ENCODE data around the gene ADGRG1. TPM values are rescaled to one million over a fixed set of nuclear protein-coding genes. Genes with fewer than 3 reads are reported as not detected.
A peak's percentile ranks its signal among the peaks of the same experiment; 100 is the strongest.

Gene ADGRG1
- total and polyA plus RNA-seq, 4 donors: 1.2 to 68.4 (median 17.6) TPM

GRCh38 chr16:57621521-57622271 is 6.7 kb upstream of the ADGRG1 start:
- intact Hi-C loops (cut with DNase I): no loop called here
- Histone ChIP-seq H3K27ac (ENCODE audit: low read depth in 1 of 2, low read length in 2 of 2) (no peak overlapping the region), H3K4me1 (ENCODE audit: control insufficient read depth in 1 of 2, insufficient read depth in 2 of 2, low read length in 2 of 2) (no peaks in the 10 kb centered on the region), H3K27me3 (ENCODE audit: control insufficient read depth in 1 of 2, insufficient read depth in 2 of 2, low read length in 1 of 2) (no peaks in the 10 kb centered on the region), H3K36me3 (ENCODE audit: control insufficient read depth in 1 of 2, insufficient read depth in 2 of 2, low read length in 1 of 2) (no peaks in the 10 kb centered on the region), H3K4me3 (ENCODE audit: low read length in 2 of 2) (no peak overlapping the region), H3K9me3 (ENCODE audit: control insufficient read depth, low read length) (no peaks in the 10 kb centered on the region)
- WGBS, 2 donors: 83 to 86% methylated on average over 10 of the region's 10 CpGs
- DNase-seq: peak; percentile 9 to 73
- no peak for ATAC-seq (ENCODE audit: low FRiP score)

GRCh38 chr16:57622361-57623250 is 5.8 kb upstream of the ADGRG1 start:
- Histone ChIP-seq H3K27ac (ENCODE audit: low read depth in 1 of 2, low read length in 2 of 2) (no peak overlapping the region), H3K4me3 (ENCODE audit: low read length in 2 of 2) (no peak overlapping the region), H3K27me3 (ENCODE audit: control insufficient read depth in 1 of 2, insufficient read depth in 2 of 2, low read length in 1 of 2) (no peaks in the 10 kb centered on the region), H3K36me3 (ENCODE audit: control insufficient read depth in 1 of 2, insufficient read depth in 2 of 2, low read length in 1 of 2) (no peaks in the 10 kb centered on the region), H3K9me3 (ENCODE audit: control insufficient read depth, low read length) (no peaks in the 10 kb centered on the region), H3K4me1 (ENCODE audit: control insufficient read depth in 1 of 2, insufficient read depth in 2 of 2, low read length in 2 of 2) (no peaks in the 10 kb centered on the region)
- WGBS, 2 donors: 78 to 81% methylated on average over 16 of the region's 16 CpGs
- ATAC-seq (ENCODE audit: low FRiP score) (no peak), DNase-seq (peak; percentile 28 to 60)
- intact Hi-C loops (cut with DNase I): no loop called here

- WGBS, 2 donors: 85% methylated on average over 17 of the region's 17 CpGs
- peak in 1 of 2 donors; percentile 67 for DNase-seq
Measured at GRCh38 chr16:57623251-57624043, 5.0 kb upstream of the ADGRG1 start.

GRCh38 chr16:57624044-57624688 is 4.3 kb upstream of the ADGRG1 start:
- Histone ChIP-seq H3K27me3 (ENCODE audit: control insufficient read depth in 1 of 2, insufficient read depth in 2 of 2, low read length in 1 of 2) (no peaks in the 10 kb centered on the region), H3K36me3 (ENCODE audit: control insufficient read depth in 1 of 2, insufficient read depth in 2 of 2, low read length in 1 of 2) (no peaks in the 10 kb centered on the region), H3K4me3 (ENCODE audit: low read length in 2 of 2) (no peak overlapping the region), H3K9me3 (ENCODE audit: control insufficient read depth, low read length) (no peaks in the 10 kb centered on the region), H3K4me1 (ENCODE audit: control insufficient read depth in 1 of 2, insufficient read depth in 2 of 2, low read length in 2 of 2) (no peaks in the 10 kb centered on the region), H3K27ac (ENCODE audit: low read depth in 1 of 2, low read length in 2 of 2) (no peak overlapping the region)
- peak in 1 of 2 donors; percentile 5 for DNase-seq
- WGBS, 2 donors: 93% methylated on average over 8 of the region's 8 CpGs
- intact Hi-C loops (cut with DNase I): no loop called here
- no peak for ATAC-seq (ENCODE audit: low FRiP score)

More at GRCh38 chr16:57623251-57624043, 5.0 kb upstream of the ADGRG1 start:
- Histone ChIP-seq H3K4me1 (ENCODE audit: control insufficient read depth in 1 of 2, insufficient read depth in 2 of 2, low read length in 2 of 2) (no peaks in the 10 kb centered on the region), H3K9me3 (ENCODE audit: control insufficient read depth, low read length) (no peaks in the 10 kb centered on the region), H3K4me3 (ENCODE audit: low read length in 2 of 2) (no peak overlapping the region), H3K27me3 (ENCODE audit: control insufficient read depth in 1 of 2, insufficient read depth in 2 of 2, low read length in 1 of 2) (no peaks in the 10 kb centered on the region), H3K27ac (ENCODE audit: low read depth in 1 of 2, low read length in 2 of 2) (no peak overlapping the region), H3K36me3 (ENCODE audit: control insufficient read depth in 1 of 2, insufficient read depth in 2 of 2, low read length in 1 of 2) (no peaks in the 10 kb centered on the region)
- intact Hi-C loops (cut with DNase I): no loop called here
- no peak for ATAC-seq (ENCODE audit: low FRiP score)

- H3K4me1 ChIP-seq (ENCODE audit: control insufficient read depth in 1 of 2, insufficient read depth in 2 of 2, low read length in 2 of 2): no peaks in the 10 kb centered on the region
- no peaks in the 10 kb centered on the region for H3K27me3 ChIP-seq (ENCODE audit: control insufficient read depth in 1 of 2, insufficient read depth in 2 of 2, low read length in 1 of 2)
- intact Hi-C loops (cut with DNase I): no loop called here
- 76% methylated on average over 17 of the region's 17 CpGs for WGBS, 2 donors
- H3K27ac ChIP-seq (ENCODE audit: low read depth in 1 of 2, low read length in 2 of 2): no peak overlapping the region
- H3K9me3 ChIP-seq (ENCODE audit: control insufficient read depth, low read length): no peaks in the 10 kb centered on the region
- ATAC-seq (ENCODE audit: low FRiP score) (no peak), DNase-seq (peak in 1 of 2 donors; percentile 59)
- no peaks in the 10 kb centered on the region for H3K36me3 ChIP-seq (ENCODE audit: control insufficient read depth in 1 of 2, insufficient read depth in 2 of 2, low read length in 1 of 2)
- no peak overlapping the region for H3K4me3 ChIP-seq (ENCODE audit: low read length in 2 of 2)
Measured at GRCh38 chr16:57624806-57625500, 3.5 kb upstream of the ADGRG1 start.

GRCh38 chr16:57626420-57627170 is 1.8 kb upstream of the ADGRG1 start:
- ATAC-seq (ENCODE audit: low FRiP score) (no peak), DNase-seq (no peak)
- no peaks in the 10 kb centered on the region for H3K36me3 ChIP-seq (ENCODE audit: control insufficient read depth in 1 of 2, insufficient read depth in 2 of 2, low read length in 1 of 2)
- WGBS, 2 donors: 87 to 88% methylated on average over 10 of the region's 10 CpGs
- no peak overlapping the region for H3K4me3 ChIP-seq (ENCODE audit: low read length in 2 of 2)
- H3K4me1 ChIP-seq (ENCODE audit: control insufficient read depth in 1 of 2, insufficient read depth in 2 of 2, low read length in 2 of 2): no peaks in the 10 kb centered on the region
- H3K27ac ChIP-seq (ENCODE audit: low read depth in 1 of 2, low read length in 2 of 2): no peak overlapping the region
- intact Hi-C loops (cut with DNase I): no loop called here
- no peaks in the 10 kb centered on the region for H3K27me3 ChIP-seq (ENCODE audit: control insufficient read depth in 1 of 2, insufficient read depth in 2 of 2, low read length in 1 of 2)
- no peaks in the 10 kb centered on the region for H3K9me3 ChIP-seq (ENCODE audit: control insufficient read depth, low read length)

- no peaks in the 10 kb centered on the region for H3K4me1 ChIP-seq (ENCODE audit: control insufficient read depth in 1 of 2, insufficient read depth in 2 of 2, low read length in 2 of 2)
- no peaks in the 10 kb centered on the region for H3K27me3 ChIP-seq (ENCODE audit: control insufficient read depth in 1 of 2, insufficient read depth in 2 of 2, low read length in 1 of 2)
- ATAC-seq (ENCODE audit: low FRiP score) (no peak), DNase-seq (no peak)
- intact Hi-C loops (cut with DNase I): no loop called here
- H3K4me3 ChIP-seq (ENCODE audit: low read length in 2 of 2): no peak overlapping the region
- WGBS, 2 donors: 84% methylated on average over 15 of the region's 15 CpGs
- no peak overlapping the region for H3K27ac ChIP-seq (ENCODE audit: low read depth in 1 of 2, low read length in 2 of 2)
- H3K36me3 ChIP-seq (ENCODE audit: control insufficient read depth in 1 of 2, insufficient read depth in 2 of 2, low read length in 1 of 2): no peaks in the 10 kb centered on the region
- H3K9me3 ChIP-seq (ENCODE audit: control insufficient read depth, low read length): no peaks in the 10 kb centered on the region
Measured at GRCh38 chr16:57627184-57627871, 1.1 kb upstream of the ADGRG1 start.

Measured in aorta (tissue), 5 donors.